ENCODE results near the gene C16orf96. TPM values are rescaled to one million over a fixed set of nuclear protein-coding genes. Genes with fewer than 3 reads are reported as not detected.

Gene C16orf96
- polyA plus RNA-seq, 2 of the 4 experiments (the other 2 are of a cell fraction) = 0.01 to 0.03 TPM

DNA sequence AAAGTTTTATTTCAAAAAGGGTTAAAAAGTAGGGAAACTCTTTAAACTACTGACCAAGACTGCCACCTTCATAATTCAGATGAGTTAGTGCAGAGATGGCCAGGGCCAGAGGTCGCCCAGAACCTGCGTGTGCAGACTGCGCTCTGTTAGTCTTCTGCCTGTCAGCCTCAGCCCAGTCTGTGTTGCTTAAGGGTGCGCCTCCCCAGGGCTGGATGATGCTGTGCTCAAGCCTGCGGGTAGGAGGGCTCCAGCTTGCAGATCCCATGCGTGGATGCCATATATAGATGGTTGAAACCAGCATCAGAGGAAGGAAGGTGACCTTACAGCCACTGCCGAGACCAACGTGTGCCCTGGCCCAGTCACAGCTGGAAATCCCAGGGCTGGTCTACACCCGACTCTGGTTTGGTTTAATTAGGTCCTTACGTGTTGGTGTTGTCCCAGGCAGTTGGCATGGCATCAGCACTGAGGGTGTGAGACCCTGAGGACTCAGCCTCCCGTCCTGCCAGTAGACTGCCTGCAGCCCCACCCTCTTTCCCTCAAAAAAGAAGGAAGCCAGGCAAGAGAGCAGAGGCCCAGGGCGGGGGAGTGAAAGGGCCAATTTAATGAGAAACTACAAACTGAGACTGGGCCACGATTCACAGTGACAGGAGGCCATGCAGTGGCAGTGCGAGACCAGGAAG lies 45.3 kb upstream of the C16orf96 start:
- H3K4me2 ChIP-seq = no peak overlapping the region
- DNase-seq (ENCODE audit: low read depth in 1 of 2, low spot score in 1 of 2) (no peak), ATAC-seq (no peak), FAIRE-seq (no peak)
- WGBS (ENCODE audit: missing lambda C conversion rate) = 77% methylated on average over 13 of the region's 14 CpGs
- H3K27ac ChIP-seq = no peak overlapping the region
- H3K4me3 ChIP-seq = no peak overlapping the region
- ChIA-PET CTCF (interaction anchor here (0.7 to 18.0 kb wide), 10 partner anchors 10 to 446 kb away, joined by 3 to 301 read pairs (median 6); partner anchors contain the start of genes CDIP1 and NMRAL1), POLR2A (no interaction called here)
- TF ChIP-seq NR3C1 (IDR thresholded peaks at IDR 0.05) (no peak), EP300 (IDR thresholded peaks at IDR 0.05) (no peak), ZFP36 (IDR thresholded peaks at IDR 0.05; ENCODE audit: borderline replicate concordance, partially characterized antibody) (no peak), CHD4 (IDR thresholded peaks at IDR 0.05; ENCODE audit: borderline replicate concordance) (no peak), JUNB (IDR thresholded peaks at IDR 0.05) (no peak), ESRRA (IDR thresholded peaks at IDR 0.05; ENCODE audit: borderline replicate concordance, low read length) (no peak)
- TF ChIP-seq, protein P1, sequence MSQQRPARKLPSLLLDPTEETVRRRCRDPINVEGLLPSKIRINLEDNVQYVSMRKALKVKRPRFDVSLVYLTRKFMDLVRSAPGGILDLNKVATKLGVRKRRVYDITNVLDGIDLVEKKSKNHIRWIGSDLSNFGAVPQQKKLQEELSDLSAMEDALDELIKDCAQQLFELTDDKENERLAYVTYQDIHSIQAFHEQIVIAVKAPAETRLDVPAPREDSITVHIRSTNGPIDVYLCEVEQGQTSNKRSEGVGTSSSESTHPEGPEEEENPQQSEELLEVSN (IDR thresholded peaks at IDR 0.05; ENCODE audit: borderline replicate concordance, low read depth) = no peak
- no peaks in the 10 kb centered on the region for H3K9me3 ChIP-seq
- no peaks in the 10 kb centered on the region for H3K4me1 ChIP-seq

DNA sequence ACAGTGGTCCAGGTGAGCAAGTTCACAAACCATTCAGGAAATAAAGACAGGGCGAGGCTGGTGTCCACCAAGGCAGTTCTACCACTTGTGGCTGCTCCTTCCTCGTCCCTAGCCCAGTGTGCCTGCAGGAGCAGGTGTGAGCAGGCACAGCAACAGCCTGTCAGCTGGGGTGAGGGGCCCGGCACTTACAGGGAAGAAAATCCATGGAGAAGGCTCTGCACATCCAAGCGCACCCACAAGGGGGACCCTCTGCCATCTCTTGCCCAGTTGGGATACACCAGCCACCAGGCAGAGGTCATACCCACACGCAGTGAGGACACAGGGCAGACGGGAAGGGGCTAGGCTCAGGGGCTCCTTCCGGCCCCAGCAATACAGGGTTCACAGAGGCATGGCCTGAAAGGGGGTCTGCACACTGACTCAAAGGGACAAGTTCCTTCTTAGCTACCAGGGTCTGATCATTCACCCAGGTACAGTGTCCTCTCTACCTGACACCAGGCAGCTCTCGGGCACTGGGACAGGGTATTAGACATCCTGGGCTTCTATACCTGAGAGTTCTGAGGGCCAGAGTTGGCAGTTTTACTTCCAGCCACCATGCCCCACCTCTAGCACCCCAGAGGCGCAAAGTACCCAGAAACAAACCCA lies 44.6 kb upstream of the C16orf96 start:
- 52% methylated on average over 7 of the region's 9 CpGs for WGBS (ENCODE audit: missing lambda C conversion rate)

DNA sequence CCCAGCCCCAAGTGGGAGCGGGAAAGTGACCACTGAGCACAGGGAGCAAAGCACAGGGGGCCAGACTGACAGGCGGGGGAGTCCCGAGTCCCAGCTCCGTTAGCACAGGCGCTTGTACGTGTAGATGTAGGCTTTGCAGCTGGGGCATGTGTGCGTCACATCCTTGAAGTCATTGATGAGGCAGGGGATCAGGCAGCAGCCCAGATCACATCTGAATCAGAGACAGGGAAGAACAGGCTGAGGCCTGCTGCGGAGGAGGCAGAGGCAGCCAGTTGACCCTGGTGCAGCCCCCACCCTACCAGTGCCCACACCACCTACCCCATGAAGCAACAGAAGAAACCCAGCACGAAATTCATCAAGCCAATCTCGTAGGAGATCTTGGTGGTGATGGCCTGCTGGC lies 43.7 kb upstream of the C16orf96 start:
- POLR2A ChIA-PET = no interaction called here
- WGBS (ENCODE audit: missing lambda C conversion rate) = 93% methylated on average over 10 of the region's 10 CpGs
- no peak overlapping the region for H3K27ac ChIP-seq
- ATAC-seq (no peak), DNase-seq (ENCODE audit: low read depth in 1 of 2, low spot score in 1 of 2) (no peak), FAIRE-seq (no peak)
- TF ChIP-seq MYC (IDR thresholded peaks at IDR 0.05; ENCODE audit: borderline replicate concordance, low read length) (no peak), FOXS1 (CRISPR knock-in tag; IDR thresholded peaks at IDR 0.05) (no peak), RCOR1 (IDR thresholded peaks at IDR 0.05; ENCODE audit: low read depth, low read length) (no peak), RNF2 (IDR thresholded peaks at IDR 0.05; ENCODE audit: borderline replicate concordance, low read depth) (no peak), JUNB (IDR thresholded peaks at IDR 0.05) (no peak), HOXA7 (CRISPR knock-in tag; IDR thresholded peaks at IDR 0.05) (no peak), CHD2 (IDR thresholded peaks at IDR 0.05; ENCODE audit: low read length, partially characterized antibody) (no peak), POLR2AphosphoS2 (conservative IDR thresholded peaks at IDR 0.05; ENCODE audit: low read length) (no peak)
- TF ChIP-seq, protein P2, sequence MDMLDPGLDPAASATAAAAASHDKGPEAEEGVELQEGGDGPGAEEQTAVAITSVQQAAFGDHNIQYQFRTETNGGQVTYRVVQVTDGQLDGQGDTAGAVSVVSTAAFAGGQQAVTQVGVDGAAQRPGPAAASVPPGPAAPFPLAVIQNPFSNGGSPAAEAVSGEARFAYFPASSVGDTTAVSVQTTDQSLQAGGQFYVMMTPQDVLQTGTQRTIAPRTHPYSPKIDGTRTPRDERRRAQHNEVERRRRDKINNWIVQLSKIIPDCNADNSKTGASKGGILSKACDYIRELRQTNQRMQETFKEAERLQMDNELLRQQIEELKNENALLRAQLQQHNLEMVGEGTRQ (IDR thresholded peaks at IDR 0.05) = no peak
- H3K4me1 ChIP-seq = no peaks in the 10 kb centered on the region
- H3K4me2 ChIP-seq = no peak overlapping the region
- no peaks in the 10 kb centered on the region for H3K9me3 ChIP-seq
- CTCF ChIA-PET = interaction anchor here (0.8 to 18.0 kb wide), 8 partner anchors 9 to 192 kb away, joined by 3 to 301 read pairs (median 4); partner anchors contain the start of gene CDIP1
- H3K4me3 ChIP-seq = no peak overlapping the region

More for the DNA sequence above, 44.6 kb upstream of the C16orf96 start:
- Histone ChIP-seq H3K9me3 (no peaks in the 10 kb centered on the region), H3K4me2 (no peak overlapping the region), H3K4me3 (no peak overlapping the region), H3K4me1 (no peaks in the 10 kb centered on the region), H3K27ac (no peak overlapping the region)
- ATAC-seq (peak; percentile 89 to 94), FAIRE-seq (peak; percentile 28), DNase-seq (ENCODE audit: low read depth in 1 of 2, low spot score in 1 of 2) (peak; percentile 71 to 80)
- TF ChIP-seq SMC3 (IDR thresholded peaks at IDR 0.05) (peak; percentile 48; the same call in 1 of the 3 replicates), ESRRA (IDR thresholded peaks at IDR 0.05; ENCODE audit: borderline replicate concordance, low read length) (0 out of 2 replicates have a peak, but pooled peaks have one; percentile 13), RAD21 (conservative IDR thresholded peaks at IDR 0.05 in 1 of 2, IDR thresholded peaks at IDR 0.05 in 1 of 2) (peak; percentile 52 to 56), JUNB (IDR thresholded peaks at IDR 0.05) (no peak)
- TF ChIP-seq, protein P3, sequence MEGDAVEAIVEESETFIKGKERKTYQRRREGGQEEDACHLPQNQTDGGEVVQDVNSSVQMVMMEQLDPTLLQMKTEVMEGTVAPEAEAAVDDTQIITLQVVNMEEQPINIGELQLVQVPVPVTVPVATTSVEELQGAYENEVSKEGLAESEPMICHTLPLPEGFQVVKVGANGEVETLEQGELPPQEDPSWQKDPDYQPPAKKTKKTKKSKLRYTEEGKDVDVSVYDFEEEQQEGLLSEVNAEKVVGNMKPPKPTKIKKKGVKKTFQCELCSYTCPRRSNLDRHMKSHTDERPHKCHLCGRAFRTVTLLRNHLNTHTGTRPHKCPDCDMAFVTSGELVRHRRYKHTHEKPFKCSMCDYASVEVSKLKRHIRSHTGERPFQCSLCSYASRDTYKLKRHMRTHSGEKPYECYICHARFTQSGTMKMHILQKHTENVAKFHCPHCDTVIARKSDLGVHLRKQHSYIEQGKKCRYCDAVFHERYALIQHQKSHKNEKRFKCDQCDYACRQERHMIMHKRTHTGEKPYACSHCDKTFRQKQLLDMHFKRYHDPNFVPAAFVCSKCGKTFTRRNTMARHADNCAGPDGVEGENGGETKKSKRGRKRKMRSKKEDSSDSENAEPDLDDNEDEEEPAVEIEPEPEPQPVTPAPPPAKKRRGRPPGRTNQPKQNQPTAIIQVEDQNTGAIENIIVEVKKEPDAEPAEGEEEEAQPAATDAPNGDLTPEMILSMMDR (IDR thresholded peaks at IDR 0.05) = peak; percentile 49
- ChIA-PET POLR2A (no interaction called here), CTCF (interaction anchor here (0.5 to 18.0 kb wide), 18 partner anchors 9 to 445 kb away, joined by 3 to 301 read pairs (median 4); partner anchors contain the start of genes CDIP1, MGRN1 and NMRAL1)

Data from A549 (cell line).